Activated T-cell treated with anti-CD3 and anti-CD28 coated beads, Interleukin-2, amount 50 U/mL, for 24 hours (primary cell): ENCODE measurements around the gene MYO10.

Experiments used
- DNase-seq: peaks from one replicate; pipeline ENCODE4 v3.0.0-alpha.2; 2020
- H3K27ac Mint-ChIP-seq: 2 replicates; pipeline ENCODE4 v1.8.0; 2020; ENCODE audit warnings: mild to moderate bottlenecking, mixed read lengths
- H3K27me3 Mint-ChIP-seq: 2 replicates; pipeline ENCODE4 v1.8.0; 2020; ENCODE audit warnings: mixed read lengths
- H3K36me3 Mint-ChIP-seq: 2 replicates; pipeline ENCODE4 v1.8.0; 2020; ENCODE audit warnings: low read depth, mixed read lengths
- H3K4me1 Mint-ChIP-seq: 2 replicates; pipeline ENCODE4 v1.8.0; 2020; ENCODE audit warnings: low read depth, mixed read lengths
- H3K4me3 Mint-ChIP-seq: 2 replicates; pipeline ENCODE4 v1.8.0; 2020; ENCODE audit warnings: mild to moderate bottlenecking, moderate library complexity, mixed read lengths
- H3K9me3 Mint-ChIP-seq: 2 replicates; pipeline ENCODE4 v1.8.0; 2020; ENCODE audit warnings: mixed read lengths

Gene MYO10

DNA sequence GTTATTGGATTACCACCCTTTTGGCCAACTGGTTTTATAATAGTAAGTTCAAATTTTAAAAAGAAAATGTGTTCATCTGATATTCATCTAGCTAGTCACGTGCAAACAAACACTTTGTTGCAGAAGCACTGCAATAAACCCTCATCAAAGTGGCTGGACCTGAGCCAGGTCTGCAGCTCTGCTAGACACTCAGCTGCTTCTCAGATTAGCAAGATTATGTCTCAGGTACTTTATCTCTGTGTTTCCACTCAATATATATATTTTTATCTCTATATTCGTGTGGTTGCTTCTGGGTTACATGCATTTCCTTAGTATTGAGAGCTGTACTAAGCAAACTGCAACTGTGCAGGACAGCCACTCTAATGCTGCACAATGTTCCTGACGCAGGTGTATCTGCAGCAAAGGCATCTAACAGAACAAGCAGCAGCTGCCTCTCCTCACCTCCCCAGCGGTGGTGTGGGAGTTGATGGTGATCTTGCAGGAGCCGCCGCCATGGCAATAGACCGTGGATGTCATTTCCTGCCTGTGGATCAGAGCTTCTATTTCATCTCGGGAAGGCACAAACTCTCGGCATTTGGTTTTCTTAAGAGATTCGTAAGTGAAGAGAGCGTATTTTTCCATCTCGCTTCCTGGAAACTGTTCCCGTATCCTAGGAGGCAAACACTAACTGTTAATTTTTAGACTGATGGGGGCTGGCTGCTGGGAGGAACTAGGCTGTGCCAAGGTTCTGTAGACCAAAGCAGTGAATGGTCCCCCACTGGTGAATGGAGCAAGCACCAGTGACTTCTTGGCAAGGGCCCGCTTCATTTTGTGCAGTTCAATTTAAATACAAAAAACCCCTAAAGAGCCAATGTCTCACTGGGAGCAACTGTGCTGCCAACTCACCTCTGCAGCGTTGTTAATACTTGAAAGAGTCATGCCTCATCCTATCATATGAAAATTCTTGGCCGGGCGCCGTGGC is 262.6 kb downstream of the MYO10 start:
- peak overlapping the region; percentile 26 for H3K27ac Mint-ChIP-seq
- H3K9me3 Mint-ChIP-seq = no peaks in the 10 kb centered on the region
- H3K27me3 Mint-ChIP-seq = no peaks in the 10 kb centered on the region
- peak overlapping the region; percentile 37 for H3K4me3 Mint-ChIP-seq
- peaks cover 14% of the 10 kb centered on the region for H3K4me1 Mint-ChIP-seq
- H3K36me3 Mint-ChIP-seq = no peaks in the 10 kb centered on the region
- no peak for DNase-seq

DNA sequence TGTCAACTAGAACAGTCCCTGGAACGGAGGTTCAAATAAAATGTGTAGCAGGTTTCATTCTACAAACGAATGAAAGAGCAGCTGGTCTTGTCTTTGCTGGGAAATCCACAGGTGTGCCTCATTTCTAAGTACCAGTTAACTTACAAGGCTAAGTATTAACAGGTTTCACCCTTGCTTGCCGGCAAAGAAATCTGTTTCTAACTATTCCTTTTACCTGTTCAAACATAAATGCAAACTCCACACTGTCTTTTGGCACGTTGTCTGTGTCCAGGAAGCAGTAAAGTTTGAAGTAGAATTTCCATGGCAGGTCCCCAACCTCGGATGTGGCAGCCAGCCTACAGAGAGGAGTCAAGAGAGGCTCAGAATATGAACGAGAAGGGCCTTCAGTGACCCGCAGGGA is 264.9 kb downstream of the MYO10 start:
- Mint-ChIP-seq H3K4me1 (peaks cover 18% of the 10 kb centered on the region), H3K27me3 (no peaks in the 10 kb centered on the region), H3K36me3 (no peaks in the 10 kb centered on the region), H3K9me3 (no peaks in the 10 kb centered on the region), H3K27ac (no peak overlapping the region), H3K4me3 (no peak overlapping the region)
- no peak for DNase-seq

DNA sequence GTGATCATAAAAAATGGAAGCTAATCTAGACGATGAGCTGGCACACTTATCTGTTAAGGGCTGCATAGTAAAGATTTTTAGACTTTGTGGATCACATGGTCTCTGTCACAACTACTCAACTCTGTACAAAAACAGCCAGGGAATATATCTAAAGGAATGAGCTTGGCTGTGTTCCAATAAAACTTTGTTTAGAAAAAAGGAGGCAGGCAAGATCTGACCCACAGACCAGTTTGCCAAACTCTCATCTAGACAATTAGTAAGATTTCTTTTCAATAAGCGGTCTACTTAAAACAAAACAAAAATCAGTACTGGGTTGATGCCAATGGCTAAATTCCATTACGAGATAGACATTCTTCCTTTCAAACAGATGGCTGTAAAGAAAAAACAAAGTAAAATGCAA is 266.3 kb downstream of the MYO10 start:
- Mint-ChIP-seq H3K27ac (no peak overlapping the region), H3K36me3 (no peaks in the 10 kb centered on the region), H3K27me3 (no peaks in the 10 kb centered on the region), H3K9me3 (no peaks in the 10 kb centered on the region), H3K4me3 (no peak overlapping the region), H3K4me1 (peaks cover 19% of the 10 kb centered on the region)
- DNase-seq = no peak

DNA sequence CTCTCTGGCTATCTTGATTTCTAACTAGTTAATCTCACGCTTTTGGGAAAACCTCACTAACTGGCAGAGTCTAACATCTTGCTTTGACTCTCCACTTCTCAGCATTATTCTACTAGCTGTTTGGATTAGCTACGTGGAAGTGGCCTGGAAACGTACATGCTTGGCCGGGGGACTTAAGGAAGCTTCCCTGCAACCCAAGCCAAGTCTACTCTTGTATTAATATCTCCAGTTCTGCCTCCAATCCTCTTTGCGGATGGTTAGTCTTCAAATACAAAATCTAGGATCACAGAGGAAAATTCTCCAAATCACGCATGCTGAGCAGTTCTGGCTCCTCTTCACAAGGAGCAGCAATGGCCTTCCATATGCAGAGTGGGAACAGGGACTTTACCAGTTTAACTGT is 267.5 kb downstream of the MYO10 start:
- Mint-ChIP-seq H3K36me3 (no peaks in the 10 kb centered on the region), H3K4me1 (peaks cover 19% of the 10 kb centered on the region), H3K4me3 (no peak overlapping the region), H3K9me3 (no peaks in the 10 kb centered on the region), H3K27ac (no peak overlapping the region), H3K27me3 (no peaks in the 10 kb centered on the region)
- no peak for DNase-seq

DNA sequence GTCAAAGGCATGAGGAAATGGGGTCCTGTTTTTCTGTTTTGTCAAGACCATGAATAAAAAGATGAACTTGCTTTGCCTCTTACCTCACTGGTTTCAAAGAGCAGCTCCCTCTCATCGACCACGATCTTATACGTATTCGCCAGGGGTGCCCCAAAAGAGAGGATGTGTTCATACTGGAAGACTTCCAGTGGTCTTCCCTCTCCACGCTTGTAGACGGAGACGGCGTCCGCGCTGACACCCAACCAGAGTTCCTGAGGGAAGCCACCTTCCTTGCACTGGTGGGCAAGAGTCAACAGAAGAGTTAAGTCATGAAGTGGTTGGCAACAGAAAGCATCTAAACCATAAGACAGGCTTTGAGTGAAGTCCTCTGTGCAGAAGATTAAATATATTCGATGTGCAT is 267.9 kb downstream of the MYO10 start:
- DNase-seq = no peak
- Mint-ChIP-seq H3K27me3 (no peaks in the 10 kb centered on the region), H3K4me3 (no peak overlapping the region), H3K36me3 (no peaks in the 10 kb centered on the region), H3K27ac (no peak overlapping the region), H3K4me1 (peaks cover 16% of the 10 kb centered on the region), H3K9me3 (no peaks in the 10 kb centered on the region)

DNA sequence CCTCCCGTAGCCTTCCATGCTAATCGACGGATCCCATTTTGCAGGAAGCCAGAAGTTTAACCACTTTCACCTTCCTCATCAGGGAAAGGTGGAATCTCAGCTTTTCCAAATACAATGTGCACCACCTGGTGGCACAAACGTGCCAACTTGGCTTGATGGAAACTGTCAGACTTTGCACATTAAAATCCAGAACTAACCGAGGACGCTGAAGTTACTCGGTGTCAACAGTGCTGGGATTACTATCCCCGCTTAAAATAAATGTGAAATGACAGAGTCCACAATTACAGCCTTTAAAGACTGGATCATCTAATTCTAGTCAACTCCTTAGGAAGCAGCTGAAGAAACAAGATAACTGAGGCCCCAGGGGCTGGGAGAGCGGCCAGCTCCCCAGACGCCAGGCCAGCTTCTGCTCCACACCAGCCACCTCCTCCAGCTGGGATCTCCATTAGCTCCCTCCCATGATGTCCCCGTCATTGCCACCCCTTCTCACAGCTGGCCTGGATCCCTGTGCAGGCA is 269.1 kb downstream of the MYO10 start:
- no peak overlapping the region for H3K27ac Mint-ChIP-seq
- H3K4me3 Mint-ChIP-seq = no peak overlapping the region
- peak; percentile 48 for DNase-seq
- no peaks in the 10 kb centered on the region for H3K9me3 Mint-ChIP-seq
- H3K4me1 Mint-ChIP-seq = peaks cover 9% of the 10 kb centered on the region
- H3K36me3 Mint-ChIP-seq = no peaks in the 10 kb centered on the region
- H3K27me3 Mint-ChIP-seq = no peaks in the 10 kb centered on the region

DNA sequence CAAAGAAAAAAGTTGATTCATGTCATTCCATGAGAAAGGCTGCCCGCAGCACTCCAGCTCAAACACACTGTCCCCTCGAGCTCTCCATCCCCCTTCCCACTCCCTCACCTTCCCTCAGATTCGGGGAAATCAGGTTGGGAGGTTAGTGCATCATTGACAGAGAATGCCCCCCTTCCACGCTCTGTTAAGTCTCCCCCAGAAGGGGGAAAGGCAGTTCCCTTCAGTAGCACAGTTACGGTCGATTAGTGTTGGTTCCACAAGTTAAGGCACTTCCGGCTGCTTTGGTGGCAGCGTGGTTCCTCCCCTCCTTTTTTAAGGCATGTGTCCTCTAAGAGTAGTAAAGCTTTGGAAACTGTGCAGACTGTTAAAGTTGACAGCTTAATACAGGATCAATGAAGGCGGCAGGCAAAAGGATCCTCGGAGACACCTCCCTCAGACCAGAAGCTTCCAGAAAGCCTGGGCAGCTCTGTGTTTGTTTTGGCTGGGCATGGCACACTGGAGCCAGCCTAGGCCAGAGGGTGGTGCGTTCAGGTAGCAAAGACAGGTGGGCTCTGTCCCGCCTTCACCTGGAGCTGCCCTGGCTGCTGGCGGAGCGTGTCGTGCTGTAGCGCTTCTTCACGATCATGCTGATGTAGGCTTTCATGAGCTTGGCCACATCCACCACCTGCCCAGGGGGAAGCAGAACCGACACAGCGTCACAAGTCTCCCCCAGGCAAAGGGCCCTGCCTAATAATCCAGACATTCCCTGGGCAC is 269.8 kb downstream of the MYO10 start:
- Mint-ChIP-seq H3K9me3 (no peaks in the 10 kb centered on the region), H3K27me3 (no peaks in the 10 kb centered on the region), H3K27ac (no peak overlapping the region), H3K4me3 (no peak overlapping the region), H3K4me1 (peaks cover 11% of the 10 kb centered on the region), H3K36me3 (no peaks in the 10 kb centered on the region)
- no peak for DNase-seq

DNA sequence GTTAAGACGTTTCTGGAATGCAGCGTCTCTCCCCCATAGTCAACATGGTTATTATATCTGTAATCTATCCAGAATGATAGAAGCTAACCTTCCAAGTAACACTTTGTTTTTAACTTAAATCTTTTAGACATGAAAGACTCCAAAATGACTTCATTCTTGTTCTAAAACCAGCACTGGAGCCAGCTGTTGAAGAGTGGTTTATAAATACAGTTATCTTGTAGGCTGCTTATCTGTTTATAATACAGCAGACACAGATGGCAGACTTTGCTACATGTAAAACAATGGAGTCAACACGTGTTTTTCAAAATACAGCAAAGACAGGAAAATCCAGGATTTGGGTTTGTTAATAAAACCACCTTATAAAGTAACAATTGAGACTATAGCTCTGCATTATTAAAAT is 270.5 kb downstream of the MYO10 start:
- Mint-ChIP-seq H3K27ac (no peak overlapping the region), H3K27me3 (no peaks in the 10 kb centered on the region), H3K9me3 (no peaks in the 10 kb centered on the region), H3K4me1 (peaks cover 11% of the 10 kb centered on the region), H3K4me3 (no peak overlapping the region), H3K36me3 (no peaks in the 10 kb centered on the region)
- no peak for DNase-seq

DNA sequence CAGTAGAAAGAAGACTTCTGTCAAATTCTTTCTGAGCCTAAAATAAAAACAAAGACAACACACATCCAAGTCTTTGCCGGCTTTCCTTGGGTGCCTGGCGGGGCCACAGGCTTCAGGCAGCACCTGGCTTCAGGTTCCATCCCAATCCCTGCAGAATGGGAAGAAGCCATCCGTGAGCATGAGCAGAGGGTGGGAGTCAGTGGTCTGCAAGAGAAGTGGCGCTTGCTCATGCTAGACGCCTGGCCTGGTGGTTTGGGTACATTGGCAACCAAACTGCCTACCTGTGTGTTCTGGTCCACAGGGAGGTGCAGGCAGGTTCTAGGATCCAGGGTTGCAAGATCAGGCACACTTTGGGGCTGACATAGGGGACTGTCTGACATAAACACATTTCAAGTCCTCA is 271.7 kb downstream of the MYO10 start:
- Mint-ChIP-seq H3K4me3 (no peak overlapping the region), H3K9me3 (no peaks in the 10 kb centered on the region), H3K4me1 (peaks cover 11% of the 10 kb centered on the region), H3K36me3 (no peaks in the 10 kb centered on the region), H3K27me3 (no peaks in the 10 kb centered on the region), H3K27ac (no peak overlapping the region)
- DNase-seq = no peak

DNA sequence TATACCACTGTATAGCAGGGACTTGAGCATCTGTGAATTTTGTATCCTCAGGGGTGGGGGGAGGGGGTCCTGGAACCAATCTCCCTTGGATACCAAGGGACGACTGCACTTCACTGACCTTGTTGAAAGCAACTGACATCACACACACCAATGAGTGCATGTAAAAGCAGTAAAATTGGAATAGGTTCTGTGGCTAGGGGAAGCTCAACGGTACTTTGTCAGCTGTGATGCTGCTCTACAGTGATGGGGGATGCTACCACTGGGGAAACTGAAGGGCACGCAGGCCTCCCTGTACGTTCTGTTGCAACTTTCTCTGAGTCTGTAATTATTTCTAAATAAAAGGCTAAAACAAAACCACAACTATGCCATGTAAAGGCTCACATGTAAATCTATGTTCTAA is 272.2 kb downstream of the MYO10 start:
- H3K4me3 Mint-ChIP-seq = no peak overlapping the region
- H3K27me3 Mint-ChIP-seq = no peaks in the 10 kb centered on the region
- no peaks in the 10 kb centered on the region for H3K36me3 Mint-ChIP-seq
- no peak overlapping the region for H3K27ac Mint-ChIP-seq
- H3K9me3 Mint-ChIP-seq = no peaks in the 10 kb centered on the region
- H3K4me1 Mint-ChIP-seq = peaks cover 11% of the 10 kb centered on the region
- DNase-seq = no peak

DNA sequence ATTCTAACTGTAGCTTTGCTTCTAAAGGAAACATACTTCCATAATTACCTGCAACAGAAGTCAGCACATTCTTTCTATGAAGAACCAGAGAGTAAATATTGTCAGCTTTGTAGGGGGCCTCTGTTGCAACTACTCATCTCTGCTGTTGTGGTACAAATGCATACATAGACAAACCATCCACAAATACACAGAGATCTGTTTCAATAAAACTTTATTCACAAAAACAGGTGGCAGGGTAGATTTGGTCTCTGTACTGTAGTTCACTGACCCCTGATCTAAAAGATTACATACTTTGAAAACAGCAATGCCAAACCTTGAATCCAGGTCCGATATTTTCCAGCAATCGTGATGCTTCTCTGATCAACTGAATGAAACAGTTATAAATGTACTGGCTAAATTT is 274.4 kb downstream of the MYO10 start:
- H3K4me3 Mint-ChIP-seq = no peak overlapping the region
- H3K36me3 Mint-ChIP-seq = no peaks in the 10 kb centered on the region
- no peaks in the 10 kb centered on the region for H3K9me3 Mint-ChIP-seq
- H3K27ac Mint-ChIP-seq = no peak overlapping the region
- peaks cover 10% of the 10 kb centered on the region for H3K4me1 Mint-ChIP-seq
- DNase-seq = no peak
- H3K27me3 Mint-ChIP-seq = no peaks in the 10 kb centered on the region

DNA sequence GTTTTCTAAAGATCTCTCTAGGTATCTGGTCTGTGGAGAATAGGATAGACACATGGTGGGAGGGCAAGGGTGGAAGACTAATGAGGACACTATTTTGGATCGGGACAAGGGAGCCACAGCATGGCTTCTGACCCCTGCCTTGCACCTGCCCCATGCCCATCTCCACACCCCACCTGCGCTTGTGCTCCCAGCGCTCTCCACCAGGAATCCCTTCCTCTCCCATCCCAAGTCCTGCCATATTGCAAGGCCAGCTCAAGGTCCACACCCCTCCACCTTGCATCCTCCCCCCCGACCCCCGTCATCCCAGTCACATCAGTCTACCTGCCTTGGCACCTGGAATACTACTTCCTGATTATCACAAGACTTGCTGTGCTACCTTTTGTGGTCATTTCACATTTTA is 275.1 kb downstream of the MYO10 start:
- Mint-ChIP-seq H3K4me1 (peaks cover 14% of the 10 kb centered on the region), H3K27me3 (no peaks in the 10 kb centered on the region), H3K4me3 (no peak overlapping the region), H3K36me3 (no peaks in the 10 kb centered on the region), H3K27ac (no peak overlapping the region), H3K9me3 (no peaks in the 10 kb centered on the region)
- no peak for DNase-seq

DNA sequence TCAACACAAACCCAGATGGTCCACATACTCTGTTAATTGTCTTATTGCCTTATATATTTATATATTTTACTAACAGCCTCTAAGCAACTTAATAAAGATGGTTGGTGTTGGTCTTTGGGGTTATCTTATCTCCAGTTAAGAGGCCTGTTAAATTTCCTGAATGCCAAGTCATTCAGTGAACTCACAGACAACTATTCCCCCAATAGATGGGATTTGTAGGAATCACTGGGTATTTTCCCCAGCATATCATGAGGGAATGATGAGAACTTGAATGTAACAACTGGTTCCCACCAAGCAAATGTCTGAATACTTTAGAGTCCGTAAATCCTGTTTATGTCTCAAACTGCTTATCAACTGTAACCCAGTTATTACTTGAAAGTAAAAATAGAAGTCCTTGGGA is 276.6 kb downstream of the MYO10 start:
- no peak overlapping the region for H3K27ac Mint-ChIP-seq
- H3K27me3 Mint-ChIP-seq = no peaks in the 10 kb centered on the region
- H3K4me1 Mint-ChIP-seq = peaks cover 23% of the 10 kb centered on the region
- no peaks in the 10 kb centered on the region for H3K36me3 Mint-ChIP-seq
- no peaks in the 10 kb centered on the region for H3K9me3 Mint-ChIP-seq
- no peak for DNase-seq
- H3K4me3 Mint-ChIP-seq = no peak overlapping the region

DNA sequence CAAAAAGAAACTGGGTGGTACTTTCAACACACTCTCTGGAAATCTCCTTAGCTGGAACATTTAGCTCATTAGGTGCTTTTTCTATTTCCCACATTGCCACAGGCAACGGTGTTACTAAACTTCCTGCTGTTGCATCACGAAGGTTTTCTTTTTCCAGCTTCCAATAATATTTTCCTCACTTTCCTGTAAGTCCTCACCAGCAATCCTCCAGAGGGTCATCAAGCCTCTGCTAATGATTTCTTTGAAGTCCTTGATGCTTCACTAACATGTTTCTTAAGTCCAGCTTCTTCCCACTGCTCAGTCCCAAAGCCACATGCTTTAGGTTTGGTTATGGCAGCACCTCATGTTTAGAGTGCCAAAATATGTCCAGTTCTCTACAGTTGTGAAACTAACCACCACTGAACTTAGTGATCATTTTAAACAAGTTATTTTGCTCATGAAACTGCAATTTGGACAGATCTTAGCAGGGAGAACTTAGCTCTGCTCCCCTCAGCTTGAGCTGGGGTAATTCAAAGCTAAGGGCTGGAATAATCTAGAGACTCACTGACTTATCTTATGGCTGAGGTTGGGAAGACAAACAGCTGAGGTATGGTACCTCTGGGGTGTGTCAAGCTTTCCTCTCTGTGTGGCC is 279.4 kb downstream of the MYO10 start:
- Mint-ChIP-seq H3K4me3 (no peak overlapping the region), H3K36me3 (no peaks in the 10 kb centered on the region), H3K4me1 (peaks cover 20% of the 10 kb centered on the region), H3K9me3 (no peaks in the 10 kb centered on the region), H3K27me3 (no peaks in the 10 kb centered on the region), H3K27ac (no peak overlapping the region)
- DNase-seq = no peak
